OCI-LY3 (cell line): Measurements from ENCODE around the gene HIPK2.

Experiments used
- EZH2phosphoT487 ChIP-seq: fragments of 200-600 bp; shearing (Covaris generic); IDR thresholded peaks from 2 replicates; pipeline ENCODE4 v1.6.1; 2018; ENCODE audit warnings: antibody characterized with exemption, mixed run types, low read depth
- TF ChIP-seq, protein P1 (sequence below): fragments of 200-600, 300-600 bp; sonication (generic); IDR thresholded peaks from 2 replicates; pipeline ENCODE4 v1.5.1; 2014; ENCODE audit warnings: antibody characterized with exemption, low read length, low read depth

DNA sequence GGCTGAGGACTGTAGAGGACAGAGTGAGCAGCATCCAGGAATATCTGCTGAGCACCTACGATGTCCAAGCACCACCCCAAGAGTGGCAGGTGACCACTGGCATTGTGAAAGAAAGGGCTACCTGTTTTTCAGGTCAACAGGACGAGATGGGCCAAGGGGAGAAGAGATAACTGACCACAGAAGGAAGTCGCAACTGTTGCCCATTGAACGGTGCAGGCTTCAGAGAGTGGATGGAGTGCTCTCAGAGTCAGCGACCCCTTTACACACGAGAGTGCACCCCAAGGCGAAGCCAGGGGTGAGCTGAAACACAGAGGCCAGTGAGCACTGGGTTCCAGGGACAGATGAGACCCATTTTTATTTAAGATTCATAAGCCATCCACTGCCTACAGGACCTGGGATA is 42.3 kb downstream of the HIPK2 start:
- TF ChIP-seq, protein P1, sequence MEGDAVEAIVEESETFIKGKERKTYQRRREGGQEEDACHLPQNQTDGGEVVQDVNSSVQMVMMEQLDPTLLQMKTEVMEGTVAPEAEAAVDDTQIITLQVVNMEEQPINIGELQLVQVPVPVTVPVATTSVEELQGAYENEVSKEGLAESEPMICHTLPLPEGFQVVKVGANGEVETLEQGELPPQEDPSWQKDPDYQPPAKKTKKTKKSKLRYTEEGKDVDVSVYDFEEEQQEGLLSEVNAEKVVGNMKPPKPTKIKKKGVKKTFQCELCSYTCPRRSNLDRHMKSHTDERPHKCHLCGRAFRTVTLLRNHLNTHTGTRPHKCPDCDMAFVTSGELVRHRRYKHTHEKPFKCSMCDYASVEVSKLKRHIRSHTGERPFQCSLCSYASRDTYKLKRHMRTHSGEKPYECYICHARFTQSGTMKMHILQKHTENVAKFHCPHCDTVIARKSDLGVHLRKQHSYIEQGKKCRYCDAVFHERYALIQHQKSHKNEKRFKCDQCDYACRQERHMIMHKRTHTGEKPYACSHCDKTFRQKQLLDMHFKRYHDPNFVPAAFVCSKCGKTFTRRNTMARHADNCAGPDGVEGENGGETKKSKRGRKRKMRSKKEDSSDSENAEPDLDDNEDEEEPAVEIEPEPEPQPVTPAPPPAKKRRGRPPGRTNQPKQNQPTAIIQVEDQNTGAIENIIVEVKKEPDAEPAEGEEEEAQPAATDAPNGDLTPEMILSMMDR: no peak
- TF ChIP-seq EZH2phosphoT487: no peak
